Body of pancreas (tissue), 4 donors: ENCODE results near the gene CEP72.

ENCODE experiments used
- CTCF ChIP-seq, 7 experiments: fragments of 450-650 bp in 4 of 7; fragments of 200-600 bp in 3 of 7; sonication (generic) in 3 of 7; IDR thresholded peaks; one replicate each; pipeline ENCODE4 v1.5.1; 2016 to 2019; ENCODE audit warnings: antibody characterized with exemption in 7 of 7
- POLR2A ChIP-seq, 3 donors: fragments of 450-650 bp; IDR thresholded peaks; one replicate each; pipeline ENCODE4 v1.6.1; 2016; ENCODE audit warnings: antibody characterized with exemption in 3 of 3, mild to moderate bottlenecking in 2 of 3

GRCh38 chr5:676699-677076 is 64.5 kb downstream of the CEP72 start:
- TF ChIP-seq POLR2A (IDR thresholded peaks at IDR 0.05) (no peak), CTCF (IDR thresholded peaks at IDR 0.05) (no peak)
